GM12878 (cell line): Measurements from ENCODE around the gene LYSMD2. TPM values are rescaled to one million over a fixed set of nuclear protein-coding genes. Genes with fewer than 3 reads are reported as not detected.
A peak's percentile ranks its signal among the peaks of the same experiment; 100 is the strongest.

ENCODE experiments used
- ATAC-seq: fragments of 200-7000 bp; cut with Tn5 transposase; 3 replicates; pipeline ENCODE4 v1.9.1; 2020; ENCODE audit warnings: mild to moderate bottlenecking, moderate library complexity
- BruUV-seq: library from RNA; stranded (reverse); fragments of 400-500 nt; replicated peaks from 2 replicates; lab custom pipeline; 2021; lab: Mats Ljungman, UMichigan
- CTCF ChIA-PET: fragments of 300-600 bp; sonication (Branson Sonifier 250); formaldehyde crosslinking; extraction: SDS; loops from one replicate; lab custom pipeline; 2021; ENCODE audit warnings: inconsistent platforms; lab: Yijun Ruan, JAX
- POLR2A ChIA-PET: fragments of 350-600 bp; formaldehyde crosslinking; extraction: SDS; loops from one replicate; lab custom pipeline; 2021; ENCODE audit warnings: inconsistent platforms; lab: Charles Lee
- RAD21 ChIA-PET: fragments of 300-600 bp; sonication (Branson Sonifier 250); formaldehyde crosslinking; loops from one replicate; lab custom pipeline; 2023; ENCODE audit warnings: antibody characterized with exemption; ENCODE audit not compliant: unreplicated experiment; lab: Charles Lee
- SMC1A ChIA-PET: fragments of 300-600 bp; sonication (Branson Sonifier 250); formaldehyde crosslinking; loops from one replicate; lab custom pipeline; 2023; ENCODE audit not compliant: unreplicated experiment, uncharacterized antibody; lab: Charles Lee
- DNase-seq: peaks from one replicate; pipeline ENCODE4 v3.0.0-alpha.2; 2011; ENCODE audit warnings: low read depth, low spot score
- FAIRE-seq: peaks from 3 replicates; lab custom pipeline; 2011; peaks lifted over from hg19 to GRCh38; lab: Jason Lieb, UNC
- H2AFZ ChIP-seq: 2 replicates; pipeline ENCODE4 v1.6.0; 2011; ENCODE audit warnings: low read depth, low read length, control low read depth; ENCODE audit not compliant: control insufficient read depth
- H3K27ac ChIP-seq: 2 replicates; pipeline ENCODE4 v1.5.1; 2011; ENCODE audit warnings: control low read depth; ENCODE audit not compliant: control insufficient read depth, insufficient read depth
- H3K27me3 ChIP-seq, 2 experiments: replicated peaks in 1 of 2; 2 replicates each; pipeline versions ENCODE4 v1.6.0 to v1.6.1; 2011; ENCODE audit warnings: low read length in 1 of 2; ENCODE audit not compliant: control insufficient read depth in 2 of 2, insufficient read depth in 2 of 2
- H3K36me3 ChIP-seq, 2 experiments: 2 replicates each; pipeline ENCODE4 v1.5.1; 2011; ENCODE audit warnings: low read length in 1 of 2; ENCODE audit not compliant: control insufficient read depth in 2 of 2, insufficient read depth in 2 of 2
- H3K4me1 ChIP-seq: 2 replicates; pipeline ENCODE4 v1.6.1; 2011; ENCODE audit warnings: mild to moderate bottlenecking, low read length, moderate library complexity, mixed read lengths; ENCODE audit not compliant: control insufficient read depth, insufficient read depth
- H3K4me2 ChIP-seq: 2 replicates; pipeline ENCODE4 v1.6.0; 2011; ENCODE audit warnings: control low read depth; ENCODE audit not compliant: control insufficient read depth, insufficient read depth
- H3K4me3 ChIP-seq: fragments of 200-600 bp; sonication (generic); 2 replicates; pipeline ENCODE4 v1.5.1; 2016
- H3K79me2 ChIP-seq: 2 replicates; pipeline ENCODE4 v1.6.0; 2011; ENCODE audit warnings: low read length; ENCODE audit not compliant: control insufficient read depth, insufficient read depth
- H3K9ac ChIP-seq: 2 replicates; pipeline ENCODE4 v1.8.0; 2011; ENCODE audit warnings: low read length, control low read depth, mixed read lengths; ENCODE audit not compliant: control insufficient read depth, insufficient read depth
- H3K9me3 ChIP-seq: replicated peaks from 3 replicates; pipeline ENCODE4 v1.5.1; 2011; ENCODE audit warnings: mild to moderate bottlenecking, low read length; ENCODE audit not compliant: control insufficient read depth, insufficient read depth
- H4K20me1 ChIP-seq: 2 replicates; pipeline ENCODE4 v1.6.0; 2011; ENCODE audit not compliant: control insufficient read depth, insufficient read depth
- BCL3 ChIP-seq: IDR thresholded peaks from 2 replicates; pipeline ENCODE4 v1.6.1; 2011; ENCODE audit warnings: borderline replicate concordance, low read depth, mild to moderate bottlenecking, moderate library complexity, low read length; ENCODE audit not compliant: insufficient read depth, poor library complexity, severe bottlenecking
- BRCA1 ChIP-seq: IDR thresholded peaks from 2 replicates; pipeline ENCODE4 v1.6.1; 2011; ENCODE audit warnings: low read depth, low read length, improper control_type of control experiment
- CBX5 ChIP-seq: sonication (generic); IDR thresholded peaks from 2 replicates; pipeline ENCODE4 v1.6.1; 2016; ENCODE audit warnings: low read depth, moderate library complexity, mild to moderate bottlenecking, inconsistent platforms
- ELK1 ChIP-seq: IDR thresholded peaks from 2 replicates; pipeline ENCODE4 v1.6.1; 2012; ENCODE audit warnings: low read depth, low read length, improper control_type of control experiment
- FOXM1 ChIP-seq: IDR thresholded peaks from 2 replicates; pipeline ENCODE4 v1.6.1; 2012; ENCODE audit warnings: low read depth, mild to moderate bottlenecking, inconsistent platforms, low read length, moderate library complexity
- GATAD2B ChIP-seq: fragments of 450-650 bp; conservative IDR thresholded peaks from 2 replicates; pipeline ENCODE4 v1.6.1; 2017; ENCODE audit warnings: low read depth, mild to moderate bottlenecking, moderate library complexity
- IRF4 ChIP-seq: IDR thresholded peaks from 2 replicates; pipeline ENCODE4 v1.6.1; 2011; ENCODE audit warnings: low read depth, low read length
- NBN ChIP-seq: fragments of 450-650 bp; IDR thresholded peaks from 2 replicates; pipeline ENCODE4 v1.6.1; 2016
- PAX5 ChIP-seq: IDR thresholded peaks from 2 replicates; pipeline ENCODE4 v1.6.1; 2011; ENCODE audit warnings: low read depth, low read length, borderline replicate concordance
- POLR2AphosphoS5 ChIP-seq: IDR thresholded peaks from 2 replicates; pipeline ENCODE4 v1.6.1; 2011; ENCODE audit warnings: mild to moderate bottlenecking, low read length, inconsistent platforms
- SRF ChIP-seq, 2 experiments: IDR thresholded peaks; 2 replicates each; pipeline ENCODE4 v1.6.1; 2011; ENCODE audit warnings: low read depth in 2 of 2, low read length in 2 of 2, mild to moderate bottlenecking in 1 of 2, moderate library complexity in 1 of 2
- TAF1 ChIP-seq: IDR thresholded peaks from 2 replicates; pipeline ENCODE4 v1.6.1; 2011; ENCODE audit warnings: mild to moderate bottlenecking, low read depth, low read length, borderline replicate concordance
- ZBTB40 ChIP-seq: fragments of 450-650 bp; IDR thresholded peaks from 2 replicates; pipeline ENCODE4 v1.6.1; 2016; ENCODE audit warnings: mild to moderate bottlenecking, moderate library complexity, borderline replicate concordance
- ZNF217 ChIP-seq: fragments of 450-650 bp; IDR thresholded peaks from 2 replicates; pipeline ENCODE4 v1.6.1; 2017; ENCODE audit warnings: antibody characterized with exemption, mild to moderate bottlenecking
- ZNF384 ChIP-seq: IDR thresholded peaks from 2 replicates; pipeline ENCODE4 v1.6.1; 2012; ENCODE audit warnings: low read depth, mild to moderate bottlenecking, low read length, improper control_type of control experiment, borderline replicate concordance
- ZSCAN29 ChIP-seq: fragments of 450-650 bp; IDR thresholded peaks from 2 replicates; pipeline ENCODE4 v1.6.1; 2017; ENCODE audit warnings: mild to moderate bottlenecking, moderate library complexity
- WGBS: methylation state at CpG from one replicate; pipeline ENCODE4 v1.1.6; 2016; ENCODE audit warnings: low lambda C conversion rate; ENCODE audit not compliant: insufficient replicate concordance, insufficient coverage; ENCODE audit errors: missing lambda C conversion rate; 5-methylcytosine and 5-hydroxymethylcytosine counted together
- in situ Hi-C: fragments of 300-500 bp; cut with MboI; formaldehyde crosslinking; loops from 9 replicates; pipeline ENCODE4 v1.14.3; 2018; ENCODE audit warnings: mixed read lengths
- intact Hi-C: fragments of 100-400 bp; cut with micrococcal nuclease; formaldehyde crosslinking; loops from one replicate; pipeline ENCODE4 v1.14.2; 2022; ENCODE audit not compliant: unreplicated experiment
- polyA plus RNA-seq, 11 experiments: library from polyadenylated mRNA; depleted of rRNA in 4 of 11; unstranded in 6 of 11; stranded (reverse) in 5 of 11; fragments of >200 nt; fragmentation: Nextera tagmentation in 4 of 11; fragmentation: Illumina TruSeq in 1 of 11; extraction: Ambion mirVana in 4 of 11; extraction: Trizol in 1 of 11; gene quantifications; 1 replicate in 1 of 11; 2 replicates in 10 of 11; pipeline versions ENCODE4 v1.2.1 to v1.2.3, GENCODE V29; 2011 to 2016; ENCODE audit warnings: inconsistent platforms in 2 of 11, missing spikeins in 2 of 11, low read depth in 1 of 11
- total RNA-seq, 4 experiments: library from RNA; depleted of rRNA in 3 of 4; stranded (reverse); fragments of >200 nt in 3 of 4; fragmentation: Illumina TruSeq in 1 of 4; extraction: Trizol in 1 of 4; gene quantifications; 2 replicates each; pipeline versions ENCODE4 v1.2.1 to v1.2.3, GENCODE V29; 2013 to 2021

LYSMD2 gene
- total and polyA plus RNA-seq, 10 of the 15 experiments (the other 5 are each of a cell fraction or from before 2014, with no cell fraction given): 30.5 to 61.3 (median 45.4) TPM

- intact Hi-C loops (loop anchor here (1.0 to 10.0 kb wide), 4 partner anchors 21 to 373 kb away; partner anchors contain the start of gene DMXL2), in situ Hi-C loops (no loop called here)
- Histone ChIP-seq H3K4me2 (peak overlapping the region; percentile 84), H3K79me2 (peaks cover 88% of the 10 kb centered on the region), H2AFZ (peak overlapping the region; percentile 71), H3K27me3 (no peaks in the 10 kb centered on the region), H4K20me1 (peaks cover 3% of the 10 kb centered on the region; the same call in 1 of the 2 replicates), H3K36me3 (peaks cover 0 to 7% of the 10 kb centered on the region in 2 experiments; a peak in 1 of 4 replicates), H3K4me3 (peak overlapping the region; percentile 63), H3K4me1 (peaks cover 57% of the 10 kb centered on the region), H3K9ac (peak overlapping the region; percentile 45), H3K9me3 (no peaks in the 10 kb centered on the region), H3K27ac (peak overlapping the region; percentile 94)
- peak; percentile 77 for FAIRE-seq
- no TSS peak for BruUV-seq
- WGBS: 3% methylated on average over 5 of the region's 5 CpGs
- CTCF ChIA-PET: interaction anchor here (1.2 to 10.1 kb wide), 6 partner anchors 12 to 496 kb away, joined by 3 to 136 read pairs (median 5); no protein-coding TSS in a partner anchor
- ATAC-seq: peak; percentile 61
- DNase-seq: peak; percentile 90
- POLR2A ChIA-PET: interaction anchor here (0.8 to 1.0 kb wide), 3 partner anchors 24 to 110 kb away, joined by 3 to 5 read pairs (median 3); partner anchors contain the start of gene DMXL2
- SMC1A ChIA-PET: interaction anchor here (0.7 to 7.0 kb wide), 13 partner anchors 16 to 489 kb away, joined by 3 to 52 read pairs (median 3); partner anchors contain the start of gene DMXL2
- RAD21 ChIA-PET: interaction anchor here (1.0 to 4.6 kb wide), 5 partner anchors 45 to 274 kb away, joined by 3 to 29 read pairs (median 21); partner anchors contain the start of gene DMXL2
- peak in 1 of 2 experiments; percentile 55; a peak in 2 of 4 replicates for TF ChIP-seq SRF (IDR thresholded peaks at IDR 0.05; ENCODE audit: low read depth in 2 of 2, low read length in 2 of 2)
- peak; percentile 87 for TF ChIP-seq IRF4
- TF ChIP-seq ELK1: no peak
- peak; percentile 57 for TF ChIP-seq NBN
- TF ChIP-seq ZBTB40: peak; percentile 34; the same call in 1 of the 2 replicates
- TF ChIP-seq ZNF384: peak; percentile 55; the same call in 1 of the 2 replicates
- TF ChIP-seq BCL3: peak; percentile 82
- peak; percentile 69; the same call in 1 of the 2 replicates for TF ChIP-seq POLR2AphosphoS5
- 0 out of 2 replicates have a peak, but pooled peaks have one; percentile 36 for TF ChIP-seq TAF1
- peak; percentile 85 for TF ChIP-seq PAX5
- no peak for TF ChIP-seq BRCA1
- no peak for TF ChIP-seq ZSCAN29
- peak; percentile 88 for TF ChIP-seq FOXM1
- peak; percentile 77; the same call in 1 of the 2 replicates for TF ChIP-seq GATAD2B
- TF ChIP-seq ZNF217: peak; percentile 73; the same call in 1 of the 2 replicates
- TF ChIP-seq CBX5: no peak
Measured at GRCh38 chr15:51731549-51732267, 5.7 kb downstream of the LYSMD2 start.
